HepG2 (cell line): ENCODE results near the gene CCL3. TPM values are rescaled to one million over a fixed set of nuclear protein-coding genes. Genes with fewer than 3 reads are reported as not detected.
"Not testable (repeated sequence)": the region's sequence is repeated elsewhere in the genome, so short reads cannot be mapped to it uniquely, and the experiment has no call there.

Source experiments
- ATAC-seq: fragments of 200-7000 bp; cut with Tn5 transposase; 3 replicates; pipeline ENCODE4 v1.9.1; 2020; ENCODE audit warnings: mild to moderate bottlenecking, moderate library complexity
- BruUV-seq: library from RNA; stranded (reverse); fragments of 400-500 nt; replicated peaks from 2 replicates; lab custom pipeline; 2021; lab: Mats Ljungman, UMichigan
- CTCF ChIA-PET: fragments of 300-600 bp; formaldehyde crosslinking; extraction: SDS; loops from one replicate; lab custom pipeline; 2021; ENCODE audit warnings: low total read pairs, inconsistent platforms, low intra/inter-chr PET ratio; lab: Yijun Ruan, JAX
- POLR2A ChIA-PET: fragments of 350-600 bp; sonication (Branson Sonifier 250); formaldehyde crosslinking; loops from one replicate; lab custom pipeline; 2020; ENCODE audit warnings: antibody characterized with exemption, inconsistent platforms; lab: Yijun Ruan, JAX
- DNase-seq: peaks from one replicate; pipeline ENCODE4 v3.0.0-alpha.2; 2015; ENCODE audit warnings: low spot score
- FAIRE-seq: peaks from 3 replicates; lab custom pipeline; 2011; peaks lifted over from hg19 to GRCh38; lab: Jason Lieb, UNC
- H2AFZ ChIP-seq: one replicate; pipeline ENCODE4 v1.6.1; 2011; ENCODE audit warnings: low read length, inconsistent platforms
- H3K27ac ChIP-seq: fragments of 300-600 bp; 3 replicates; pipeline ENCODE4 v1.8.0; 2011; ENCODE audit warnings: mixed run types, mild to moderate bottlenecking, mixed read lengths, low read length, inconsistent platforms; ENCODE audit not compliant: insufficient read depth; ENCODE audit errors: extremely low read length
- H3K27me3 ChIP-seq, 2 experiments: fragments of 200-600 bp in 1 of 2; 2 replicates in 1 of 2; 3 replicates in 1 of 2; pipeline versions ENCODE4 v1.6.0 to v1.8.0; 2011; ENCODE audit warnings: low read length in 2 of 2, mild to moderate bottlenecking in 2 of 2, moderate library complexity in 2 of 2, inconsistent platforms in 1 of 2; ENCODE audit not compliant: insufficient read depth in 2 of 2, control insufficient read depth in 1 of 2
- H3K36me3 ChIP-seq, 2 experiments: fragments of 200-600 bp in 1 of 2; replicated peaks in 1 of 2; 2 replicates in 1 of 2; 3 replicates in 1 of 2; pipeline versions ENCODE4 v1.5.1 to v1.8.0; 2011; ENCODE audit warnings: low read length in 2 of 2, inconsistent platforms in 1 of 2; ENCODE audit not compliant: insufficient read depth in 2 of 2, control insufficient read depth in 1 of 2
- H3K4me1 ChIP-seq: 2 replicates; pipeline ENCODE4 v1.5.1; 2012; ENCODE audit warnings: low read length, inconsistent platforms; ENCODE audit not compliant: insufficient read depth
- H3K4me2 ChIP-seq: 2 replicates; pipeline ENCODE4 v1.6.0; 2011; ENCODE audit warnings: low read depth, low read length, inconsistent platforms
- H3K4me3 ChIP-seq, 3 experiments: fragments of 200-600 bp in 1 of 3; sonication (generic), shearing (Covaris generic) in 1 of 3; replicated peaks in 1 of 3; 2 replicates each; pipeline ENCODE4 v1.5.1; 2011 to 2016; ENCODE audit warnings: low read length in 3 of 3, inconsistent platforms in 2 of 3, low read depth in 2 of 3, mild to moderate bottlenecking in 2 of 3, control low read depth in 1 of 3, mixed read lengths in 1 of 3; ENCODE audit not compliant: insufficient read depth in 1 of 3
- H3K79me2 ChIP-seq: one replicate; pipeline ENCODE4 v1.6.1; 2011; ENCODE audit warnings: low read length, inconsistent platforms; ENCODE audit not compliant: insufficient read depth
- H3K9ac ChIP-seq: 2 replicates; pipeline ENCODE4 v1.6.0; 2011; ENCODE audit warnings: mild to moderate bottlenecking, low read depth, low read length, inconsistent platforms; ENCODE audit not compliant: insufficient read depth
- H3K9me3 ChIP-seq: 2 replicates; pipeline ENCODE4 v1.5.1; 2012; ENCODE audit warnings: mild to moderate bottlenecking, low read length
- H4K20me1 ChIP-seq: 2 replicates; pipeline ENCODE4 v1.6.0; 2011; ENCODE audit warnings: inconsistent platforms, mild to moderate bottlenecking, low read length, moderate library complexity; ENCODE audit not compliant: insufficient read depth
- CEBPB ChIP-seq: IDR thresholded peaks from 2 replicates; pipeline ENCODE4 v1.6.1; 2011; ENCODE audit warnings: low read depth, low read length, improper control_type of control experiment, borderline replicate concordance
- CEBPG ChIP-seq: IDR thresholded peaks from 2 replicates; pipeline ENCODE4 v1.6.1; 2016
- CENPX ChIP-seq: sonication (generic); formaldehyde crosslinking; IDR thresholded peaks from 2 replicates; pipeline ENCODE4 v1.9.0; 2021; ENCODE audit warnings: mild to moderate bottlenecking, missing genetic modification reagents, moderate library complexity
- KDM2A ChIP-seq: sonication (generic); formaldehyde crosslinking; IDR thresholded peaks from 2 replicates; pipeline ENCODE4 v1.4.0; 2020; ENCODE audit warnings: low read depth, missing genetic modification reagents, borderline replicate concordance
- ZBED4 ChIP-seq: sonication (generic); formaldehyde crosslinking; IDR thresholded peaks from 2 replicates; pipeline ENCODE4 v1.4.0; 2020; ENCODE audit warnings: missing genetic modification reagents, borderline replicate concordance
- ZBTB21 ChIP-seq: sonication (generic); formaldehyde crosslinking; IDR thresholded peaks from 2 replicates; pipeline ENCODE4 v1.4.0; 2020; ENCODE audit warnings: missing genetic modification reagents
- ZNF562 ChIP-seq: sonication (generic); formaldehyde crosslinking; IDR thresholded peaks from 2 replicates; pipeline ENCODE4 v1.8.0; 2022; ENCODE audit warnings: missing genetic modification reagents, borderline replicate concordance
- whole genome bisulfite sequencing: methylation state at CpG from one replicate; pipeline ENCODE4 v1.1.6; 2017; ENCODE audit warnings: low lambda C conversion rate; 5-methylcytosine and 5-hydroxymethylcytosine counted together
- in situ Hi-C: cut with HindIII; loops from 2 replicates; pipeline ENCODE4 v1.10.0; 2017; ENCODE audit warnings: low pct_unique_long_range_greater_than_20kb; ENCODE audit not compliant: extremely low pct_ligation_motif_present
- intact Hi-C: fragments of 100-400 bp; cut with micrococcal nuclease; formaldehyde crosslinking; loops from one replicate; pipeline ENCODE4 v1.10.0; 2022; ENCODE audit not compliant: unreplicated experiment
- polyA plus RNA-seq, 8 experiments: library from polyadenylated mRNA; depleted of rRNA in 3 of 8; stranded (reverse) in 7 of 8; unstranded in 1 of 8; fragments of >200 nt; fragmentation: Illumina TruSeq in 4 of 8; extraction: Trizol in 4 of 8; gene quantifications; 2 replicates each; pipeline versions ENCODE4 v1.2.1 to v1.2.3, GENCODE V29; 2011 to 2016; ENCODE audit warnings: low read depth in 4 of 8, missing spikeins in 1 of 8, mixed read lengths in 1 of 8; ENCODE audit not compliant: insufficient read depth in 1 of 8
- total RNA-seq, 5 experiments: library from RNA; depleted of rRNA; stranded (reverse); fragments of >200 nt; fragmentation: Illumina TruSeq; extraction: Trizol; gene quantifications; 2 replicates each; pipeline ENCODE4 v1.2.3, GENCODE V29; 2016; ENCODE audit warnings: low read depth in 1 of 5

CCL3 gene
- total and polyA plus RNA-seq, 2 of the 13 experiments (the other 11 are each of a cell fraction or from before 2014, with no cell fraction given) = not detected

- 0% methylated on average over 1 of the region's 1 CpG for WGBS
- no peaks in the 10 kb centered on the region for H3K27me3 ChIP-seq
- peaks cover 6% of the 10 kb centered on the region; the same call in 1 of the 2 replicates for H3K4me1 ChIP-seq
- no peaks in the 10 kb centered on the region for H4K20me1 ChIP-seq
- H3K9ac ChIP-seq = no peak overlapping the region
- intact Hi-C loops (no loop called here), in situ Hi-C loops (no loop called here)
- CTCF ChIA-PET = no interaction called here
- BruUV-seq = no TSS peak
- H3K79me2 ChIP-seq = no peaks in the 10 kb centered on the region
- POLR2A ChIA-PET = no interaction called here
- H3K9me3 ChIP-seq = no peaks in the 10 kb centered on the region
- H3K4me3 ChIP-seq = no peak overlapping the region
- no peak for ATAC-seq
- H3K4me2 ChIP-seq = no peak overlapping the region
- no peak for TF ChIP-seq ZBTB21
- peak; percentile 70 for TF ChIP-seq CEBPB
- TF ChIP-seq CEBPG (CRISPR knock-in tag) = 0 out of 2 replicates have a peak, but pooled peaks have one; percentile 19
- TF ChIP-seq CENPX (CRISPR knock-in tag) = no peak
- no peak for TF ChIP-seq ZNF562 (CRISPR knock-in tag)
- no peak for TF ChIP-seq ZBED4
- TF ChIP-seq KDM2A (CRISPR knock-in tag) = no peak
- FAIRE-seq = no peak
- no peak overlapping the region for H2AFZ ChIP-seq
- H3K27ac ChIP-seq = no peak overlapping the region
- DNase-seq = no peak
- H3K36me3 ChIP-seq = no peaks in the 10 kb centered on the region
These were observed 4.2 kb downstream of the CCL3 start for GRCh38 chr17:36085765-36086164.

- DNase-seq, FAIRE-seq, intact Hi-C loops, H3K9me3 ChIP-seq, POLR2A ChIA-PET, ATAC-seq, H2AFZ ChIP-seq, H3K36me3 ChIP-seq, H3K79me2 ChIP-seq, H3K4me2 ChIP-seq, H3K27ac ChIP-seq, H3K27me3 ChIP-seq, H4K20me1 ChIP-seq, CTCF ChIA-PET, H3K4me1 ChIP-seq, H3K9ac ChIP-seq, BruUV-seq, H3K4me3 ChIP-seq: not testable (repeated sequence)
- 1% methylated on average over 2 of the region's 2 CpGs for WGBS
- in situ Hi-C loops = loop anchor here (5.0 kb wide), 1 partner anchor 109 kb away; no protein-coding TSS in a partner anchor
These were observed 6.3 kb downstream of the CCL3 start for GRCh38 chr17:36083691-36084090.

- H2AFZ ChIP-seq, H3K9me3 ChIP-seq, DNase-seq, H3K4me3 ChIP-seq, ATAC-seq, intact Hi-C loops, H3K4me2 ChIP-seq, H3K79me2 ChIP-seq, CTCF ChIA-PET, H3K27ac ChIP-seq, H3K4me1 ChIP-seq, H3K9ac ChIP-seq, BruUV-seq, H3K27me3 ChIP-seq, FAIRE-seq, POLR2A ChIA-PET, H3K36me3 ChIP-seq, H4K20me1 ChIP-seq: not testable (repeated sequence)
- in situ Hi-C loops = loop anchor here (5.0 kb wide), 1 partner anchor 110 kb away; no protein-coding TSS in a partner anchor
- 30% methylated on average over 8 of the region's 8 CpGs for WGBS
These were observed 7.3 kb downstream of the CCL3 start for GRCh38 chr17:36082482-36083120.
